ENCODE measurements around the gene DHRSX. TPM values are rescaled to one million over a fixed set of nuclear protein-coding genes. Genes with fewer than 3 reads are reported as not detected.

DHRSX gene
- total RNA-seq, 1 donor from 2014 or later: 9.9 TPM

GRCh38 chrX:2334237-2334636 lies 166.5 kb downstream of the DHRSX start:
- H3K27me3 ChIP-seq (ENCODE audit: control insufficient read depth in 3 of 3, insufficient read depth in 3 of 3, low read length in 3 of 3): no peaks in the 10 kb centered on the region
- peaks cover 0 to 3% (median 0%) of the 10 kb centered on the region in 3 donors for H3K4me1 ChIP-seq (ENCODE audit: control insufficient read depth in 3 of 3, insufficient read depth in 3 of 3, low read length in 3 of 3)
- no peaks in the 10 kb centered on the region for H3K9me3 ChIP-seq (ENCODE audit: control insufficient read depth in 3 of 3, low read length in 3 of 3)

DNA sequence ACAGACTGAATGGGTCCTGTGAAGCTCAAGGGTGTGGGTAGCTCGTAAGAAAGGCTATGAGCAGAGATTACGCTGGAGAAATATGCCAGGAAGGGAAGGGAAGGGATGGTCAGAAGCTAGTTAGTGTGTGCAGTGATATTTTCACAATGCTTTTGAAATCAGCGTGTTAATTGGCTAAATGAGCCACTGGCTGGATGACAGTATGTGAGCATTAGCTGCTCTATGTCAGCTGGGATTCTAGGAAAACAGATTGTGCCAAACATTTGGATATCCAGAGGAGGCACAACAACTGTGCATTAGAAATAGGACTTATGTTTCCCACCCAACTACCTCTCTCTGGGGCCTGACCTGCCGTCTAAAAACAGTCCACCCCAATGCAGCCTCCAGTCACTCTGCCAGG lies 168.5 kb downstream of the DHRSX start:
- no peaks in the 10 kb centered on the region for H3K27me3 ChIP-seq (ENCODE audit: control insufficient read depth in 3 of 3, insufficient read depth in 3 of 3, low read length in 3 of 3)
- H3K4me1 ChIP-seq (ENCODE audit: control insufficient read depth in 3 of 3, insufficient read depth in 3 of 3, low read length in 3 of 3): peaks cover 0 to 3% (median 0%) of the 10 kb centered on the region in 3 donors
- H3K9me3 ChIP-seq (ENCODE audit: control insufficient read depth in 3 of 3, low read length in 3 of 3): no peaks in the 10 kb centered on the region
- H3K4me3 ChIP-seq (ENCODE audit: low read length in 3 of 3): no peak overlapping the region
- H3K36me3 ChIP-seq (ENCODE audit: control insufficient read depth in 3 of 3, insufficient read depth in 3 of 3, low read length in 3 of 3): no peaks in the 10 kb centered on the region
- H3K27ac ChIP-seq (ENCODE audit: low read depth, low read length): no peak overlapping the region
- no peak overlapping the region for H3K9ac ChIP-seq (ENCODE audit: low read depth in 1 of 3, low read length in 3 of 3)

More at GRCh38 chrX:2334237-2334636, 166.5 kb downstream of the DHRSX start:
- no peak overlapping the region for H3K4me3 ChIP-seq (ENCODE audit: low read length in 3 of 3)
- H3K9ac ChIP-seq (ENCODE audit: low read depth in 1 of 3, low read length in 3 of 3): no peak overlapping the region
- no peaks in the 10 kb centered on the region for H3K36me3 ChIP-seq (ENCODE audit: control insufficient read depth in 3 of 3, insufficient read depth in 3 of 3, low read length in 3 of 3)
- no peak overlapping the region for H3K27ac ChIP-seq (ENCODE audit: low read depth, low read length)

GRCh38 chrX:2330910-2331309 lies 169.9 kb downstream of the DHRSX start:
- no peak overlapping the region for H3K4me3 ChIP-seq (ENCODE audit: low read length in 3 of 3)
- no peak overlapping the region for H3K27ac ChIP-seq (ENCODE audit: low read depth, low read length)
- H3K4me1 ChIP-seq (ENCODE audit: control insufficient read depth in 3 of 3, insufficient read depth in 3 of 3, low read length in 3 of 3): peaks cover 0 to 3% (median 0%) of the 10 kb centered on the region in 3 donors
- no peak overlapping the region for H3K9ac ChIP-seq (ENCODE audit: low read depth in 1 of 3, low read length in 3 of 3)
- no peaks in the 10 kb centered on the region for H3K9me3 ChIP-seq (ENCODE audit: control insufficient read depth in 3 of 3, low read length in 3 of 3)
- no peaks in the 10 kb centered on the region for H3K36me3 ChIP-seq (ENCODE audit: control insufficient read depth in 3 of 3, insufficient read depth in 3 of 3, low read length in 3 of 3)
- no peaks in the 10 kb centered on the region for H3K27me3 ChIP-seq (ENCODE audit: control insufficient read depth in 3 of 3, insufficient read depth in 3 of 3, low read length in 3 of 3)

- Histone ChIP-seq H3K4me3 (ENCODE audit: low read length in 3 of 3) (no peak overlapping the region), H3K27ac (ENCODE audit: low read depth, low read length) (no peak overlapping the region), H3K36me3 (ENCODE audit: control insufficient read depth in 3 of 3, insufficient read depth in 3 of 3, low read length in 3 of 3) (no peaks in the 10 kb centered on the region), H3K9ac (ENCODE audit: low read depth in 1 of 3, low read length in 3 of 3) (no peak overlapping the region), H3K9me3 (ENCODE audit: control insufficient read depth in 3 of 3, low read length in 3 of 3) (no peaks in the 10 kb centered on the region), H3K4me1 (ENCODE audit: control insufficient read depth in 3 of 3, insufficient read depth in 3 of 3, low read length in 3 of 3) (peaks cover 0 to 3% (median under 1%) of the 10 kb centered on the region in 3 donors), H3K27me3 (ENCODE audit: control insufficient read depth in 3 of 3, insufficient read depth in 3 of 3, low read length in 3 of 3) (no peaks in the 10 kb centered on the region)
Measured at GRCh38 chrX:2330487-2330886, 170.3 kb downstream of the DHRSX start.

GRCh38 chrX:2327423-2327822 lies 173.4 kb downstream of the DHRSX start:
- Histone ChIP-seq H3K27ac (ENCODE audit: low read depth, low read length) (no peak overlapping the region), H3K4me3 (ENCODE audit: low read length in 3 of 3) (no peak overlapping the region), H3K4me1 (ENCODE audit: control insufficient read depth in 3 of 3, insufficient read depth in 3 of 3, low read length in 3 of 3) (peaks cover 0 to 4% (median 3%) of the 10 kb centered on the region in 3 donors), H3K9ac (ENCODE audit: low read depth in 1 of 3, low read length in 3 of 3) (no peak overlapping the region), H3K36me3 (ENCODE audit: control insufficient read depth in 3 of 3, insufficient read depth in 3 of 3, low read length in 3 of 3) (no peaks in the 10 kb centered on the region), H3K27me3 (ENCODE audit: control insufficient read depth in 3 of 3, insufficient read depth in 3 of 3, low read length in 3 of 3) (no peaks in the 10 kb centered on the region), H3K9me3 (ENCODE audit: control insufficient read depth in 3 of 3, low read length in 3 of 3) (no peaks in the 10 kb centered on the region)

- H3K27ac ChIP-seq (ENCODE audit: low read depth, low read length): peak overlapping the region; percentile 62
- peaks cover 5 to 16% (median 11%) of the 10 kb centered on the region in 3 donors for H3K4me1 ChIP-seq (ENCODE audit: control insufficient read depth in 3 of 3, insufficient read depth in 3 of 3, low read length in 3 of 3)
- H3K36me3 ChIP-seq (ENCODE audit: control insufficient read depth in 3 of 3, insufficient read depth in 3 of 3, low read length in 3 of 3): no peaks in the 10 kb centered on the region
- peak overlapping the region; percentile 56 to 84 (median 66) for H3K4me3 ChIP-seq (ENCODE audit: low read length in 3 of 3)
- peak overlapping the region in 2 of 3 donors; percentile 45 to 60 for H3K9ac ChIP-seq (ENCODE audit: low read depth in 1 of 3, low read length in 3 of 3)
- no peaks in the 10 kb centered on the region for H3K9me3 ChIP-seq (ENCODE audit: control insufficient read depth in 3 of 3, low read length in 3 of 3)
- no peaks in the 10 kb centered on the region for H3K27me3 ChIP-seq (ENCODE audit: control insufficient read depth in 3 of 3, insufficient read depth in 3 of 3, low read length in 3 of 3)
Measured at GRCh38 chrX:2325076-2325784, 175.5 kb downstream of the DHRSX start.

DNA sequence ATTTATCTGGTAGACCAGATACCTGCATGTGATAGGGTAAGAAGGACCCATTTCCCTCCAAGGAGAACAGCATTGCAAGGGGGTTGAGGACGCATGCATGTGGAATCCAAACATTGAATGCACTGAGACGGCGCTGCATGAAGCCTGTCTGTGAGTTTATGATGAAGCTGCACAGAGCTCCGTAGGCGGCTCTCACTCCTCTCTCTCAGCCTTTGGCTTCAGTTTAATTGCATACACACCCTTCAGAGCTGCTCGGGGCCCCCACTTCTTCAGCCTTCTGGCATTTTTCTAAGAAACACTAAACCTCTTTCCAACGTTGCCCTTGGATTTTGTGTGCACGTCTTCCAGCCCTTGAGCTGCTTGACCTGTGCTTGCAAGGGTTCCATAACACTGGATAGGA lies 176.6 kb downstream of the DHRSX start:
- H3K4me1 ChIP-seq (ENCODE audit: control insufficient read depth in 3 of 3, insufficient read depth in 3 of 3, low read length in 3 of 3): peaks cover 5 to 16% (median 11%) of the 10 kb centered on the region in 3 donors
- H3K9me3 ChIP-seq (ENCODE audit: control insufficient read depth in 3 of 3, low read length in 3 of 3): no peaks in the 10 kb centered on the region
- no peak overlapping the region for H3K4me3 ChIP-seq (ENCODE audit: low read length in 3 of 3)
- H3K27ac ChIP-seq (ENCODE audit: low read depth, low read length): no peak overlapping the region
- H3K36me3 ChIP-seq (ENCODE audit: control insufficient read depth in 3 of 3, insufficient read depth in 3 of 3, low read length in 3 of 3): no peaks in the 10 kb centered on the region
- H3K27me3 ChIP-seq (ENCODE audit: control insufficient read depth in 3 of 3, insufficient read depth in 3 of 3, low read length in 3 of 3): no peaks in the 10 kb centered on the region
- H3K9ac ChIP-seq (ENCODE audit: low read depth in 1 of 3, low read length in 3 of 3): no peak overlapping the region

DNA sequence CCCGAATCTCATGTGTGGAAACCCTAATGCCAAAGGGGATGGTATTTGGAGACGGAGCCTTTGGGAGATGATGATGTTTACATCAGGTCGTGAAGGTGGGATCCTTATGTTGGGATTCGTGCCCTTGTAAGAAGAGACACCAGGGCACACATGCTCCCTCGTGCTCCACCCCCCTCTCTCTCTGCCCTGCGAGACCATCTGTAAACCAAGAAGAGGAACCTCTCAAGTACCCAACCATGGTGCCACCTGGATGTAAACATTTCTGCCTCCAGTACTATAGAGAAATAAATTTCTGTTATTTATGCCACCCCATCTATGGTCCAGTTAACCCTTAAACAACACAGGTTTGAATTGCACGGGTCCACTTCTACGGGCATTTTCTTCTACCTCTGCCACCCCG lies 179.4 kb downstream of the DHRSX start:
- Histone ChIP-seq H3K27ac (ENCODE audit: low read depth, low read length) (peak overlapping the region; percentile 71), H3K9ac (ENCODE audit: low read depth in 1 of 3, low read length in 3 of 3) (peak overlapping the region in 2 of 3 donors; percentile 51 to 86), H3K4me1 (ENCODE audit: control insufficient read depth in 3 of 3, insufficient read depth in 3 of 3, low read length in 3 of 3) (peaks cover 5 to 16% (median 11%) of the 10 kb centered on the region in 3 donors), H3K9me3 (ENCODE audit: control insufficient read depth in 3 of 3, low read length in 3 of 3) (no peaks in the 10 kb centered on the region), H3K27me3 (ENCODE audit: control insufficient read depth in 3 of 3, insufficient read depth in 3 of 3, low read length in 3 of 3) (no peaks in the 10 kb centered on the region), H3K4me3 (ENCODE audit: low read length in 3 of 3) (peak overlapping the region; percentile 31 to 75 (median 53)), H3K36me3 (ENCODE audit: control insufficient read depth in 3 of 3, insufficient read depth in 3 of 3, low read length in 3 of 3) (no peaks in the 10 kb centered on the region)

GRCh38 chrX:2320580-2321327 lies 180.0 kb downstream of the DHRSX start:
- no peaks in the 10 kb centered on the region for H3K36me3 ChIP-seq (ENCODE audit: control insufficient read depth in 3 of 3, insufficient read depth in 3 of 3, low read length in 3 of 3)
- H3K9ac ChIP-seq (ENCODE audit: low read depth in 1 of 3, low read length in 3 of 3): peak overlapping the region; percentile 51 to 86 (median 60)
- peak overlapping the region; percentile 71 for H3K27ac ChIP-seq (ENCODE audit: low read depth, low read length)
- H3K9me3 ChIP-seq (ENCODE audit: control insufficient read depth in 3 of 3, low read length in 3 of 3): no peaks in the 10 kb centered on the region
- peaks cover 5 to 16% (median 11%) of the 10 kb centered on the region in 3 donors for H3K4me1 ChIP-seq (ENCODE audit: control insufficient read depth in 3 of 3, insufficient read depth in 3 of 3, low read length in 3 of 3)
- peak overlapping the region; percentile 31 to 75 (median 53) for H3K4me3 ChIP-seq (ENCODE audit: low read length in 3 of 3)
- no peaks in the 10 kb centered on the region for H3K27me3 ChIP-seq (ENCODE audit: control insufficient read depth in 3 of 3, insufficient read depth in 3 of 3, low read length in 3 of 3)

DNA sequence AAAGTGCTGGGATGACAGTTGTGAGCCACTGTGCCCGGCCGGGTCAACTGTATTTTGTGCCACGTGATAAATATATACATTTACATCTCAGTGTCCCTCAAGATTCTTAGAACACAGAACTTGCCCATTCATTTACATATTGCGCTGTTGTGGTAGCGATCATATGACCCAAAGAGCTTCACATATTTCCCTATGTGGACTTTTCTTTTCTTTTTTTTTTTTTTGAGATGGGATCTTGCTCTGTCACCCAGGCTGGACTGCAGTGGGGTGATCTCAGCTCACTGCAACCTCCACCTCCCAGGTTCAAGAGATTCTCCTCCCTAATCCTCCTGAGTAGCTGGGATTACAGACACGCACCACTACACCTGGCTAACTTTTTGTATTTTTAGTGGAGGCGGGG lies 180.7 kb downstream of the DHRSX start:
- H3K27me3 ChIP-seq (ENCODE audit: control insufficient read depth in 3 of 3, insufficient read depth in 3 of 3, low read length in 3 of 3): no peaks in the 10 kb centered on the region
- H3K9me3 ChIP-seq (ENCODE audit: control insufficient read depth in 3 of 3, low read length in 3 of 3): peaks cover 0 to 2% (median 2%) of the 10 kb centered on the region in 3 donors
- peak overlapping the region; percentile 71 for H3K27ac ChIP-seq (ENCODE audit: low read depth, low read length)
- no peak overlapping the region for H3K4me3 ChIP-seq (ENCODE audit: low read length in 3 of 3)
- no peak overlapping the region for H3K9ac ChIP-seq (ENCODE audit: low read depth in 1 of 3, low read length in 3 of 3)
- peaks cover 5 to 12% (median 11%) of the 10 kb centered on the region in 3 donors for H3K4me1 ChIP-seq (ENCODE audit: control insufficient read depth in 3 of 3, insufficient read depth in 3 of 3, low read length in 3 of 3)
- H3K36me3 ChIP-seq (ENCODE audit: control insufficient read depth in 3 of 3, insufficient read depth in 3 of 3, low read length in 3 of 3): no peaks in the 10 kb centered on the region

Measured in skeletal muscle tissue (tissue), 4 donors.